Fibroblast of lung (primary cell): ENCODE results near the gene UNC13B. TPM values are rescaled to one million over a fixed set of nuclear protein-coding genes. Genes with fewer than 3 reads are reported as not detected.

Source experiments
- DNase-seq, 2 donors: peaks; one replicate each; pipeline versions ENCODE4 v3.0.0 to v3.0.0-alpha.2; 2010; ENCODE audit warnings: low read depth in 2 of 2
- H2AFZ ChIP-seq: 2 replicates; pipeline ENCODE4 v1.5.1; 2012; ENCODE audit warnings: low read length, control low read depth, inconsistent platforms
- H3K27ac ChIP-seq: 2 replicates; pipeline ENCODE4 v1.5.1; 2011; ENCODE audit warnings: low read length, control low read depth; ENCODE audit not compliant: insufficient read depth
- H3K27me3 ChIP-seq: 2 replicates; pipeline ENCODE4 v1.5.1; 2011; ENCODE audit warnings: mild to moderate bottlenecking, low read length; ENCODE audit not compliant: control insufficient read depth, insufficient read depth
- H3K36me3 ChIP-seq: 2 replicates; pipeline ENCODE4 v1.5.1; 2011; ENCODE audit warnings: low read length; ENCODE audit not compliant: control insufficient read depth, insufficient read depth
- H3K4me1 ChIP-seq: 2 replicates; pipeline ENCODE4 v1.5.1; 2011; ENCODE audit warnings: low read length; ENCODE audit not compliant: control insufficient read depth, insufficient read depth; ENCODE audit errors: extremely low read depth
- H3K4me2 ChIP-seq: 2 replicates; pipeline ENCODE4 v1.5.1; 2011; ENCODE audit warnings: low read length, control low read depth; ENCODE audit not compliant: insufficient read depth; ENCODE audit errors: extremely low read depth
- H3K4me3 ChIP-seq, 4 experiments: fragments of 200-600 bp in 1 of 4; sonication (generic) in 1 of 4; replicated peaks in 1 of 4; 2 replicates each; pipeline ENCODE4 v1.5.1; 2011 to 2016; ENCODE audit warnings: low read length in 4 of 4, low read depth in 3 of 4, mild to moderate bottlenecking in 3 of 4, control low read depth in 2 of 4, inconsistent platforms in 1 of 4, mixed read lengths in 1 of 4; ENCODE audit not compliant: insufficient read depth in 1 of 4; ENCODE audit errors: control extremely low read depth in 1 of 4
- H3K79me2 ChIP-seq: 2 replicates; pipeline ENCODE4 v1.5.1; 2012; ENCODE audit warnings: mild to moderate bottlenecking, low read length, inconsistent platforms; ENCODE audit not compliant: control insufficient read depth, insufficient read depth
- H3K9ac ChIP-seq: 2 replicates; pipeline ENCODE4 v1.5.1; 2011; ENCODE audit warnings: mild to moderate bottlenecking, low read length, control low read depth; ENCODE audit not compliant: insufficient read depth
- H3K9me3 ChIP-seq: 2 replicates; pipeline ENCODE4 v1.5.1; 2012; ENCODE audit warnings: low read depth, low read length; ENCODE audit not compliant: control insufficient read depth, insufficient read depth
- H4K20me1 ChIP-seq: 2 replicates; pipeline ENCODE4 v1.5.1; 2011; ENCODE audit warnings: low read length; ENCODE audit not compliant: control insufficient read depth, insufficient read depth; ENCODE audit errors: extremely low read depth
- CTCF ChIP-seq, 2 donors: IDR thresholded peaks in 1 of 2; conservative IDR thresholded peaks in 1 of 2; 1 replicate in 1 of 2; 2 replicates in 1 of 2; pipeline ENCODE4 v1.5.1; 2011 to 2012; ENCODE audit warnings: low read length in 2 of 2, control low read depth in 1 of 2, inconsistent platforms in 1 of 2, low read depth in 1 of 2, mild to moderate bottlenecking in 1 of 2
- EZH2 ChIP-seq: IDR thresholded peaks from 2 replicates; pipeline ENCODE4 v1.5.1; 2012; ENCODE audit warnings: low read length, control low read depth, mild to moderate bottlenecking; ENCODE audit errors: missing control alignments
- polyA minus RNA-seq: library from RNA; depleted of rRNA, polyadenylated mRNA; stranded (reverse); fragments of >200 nt; gene quantifications from 2 replicates; pipeline ENCODE4 v1.2.3, GENCODE V29; 2011; ENCODE audit warnings: low replicate concordance
- polyA plus RNA-seq, 2 donors: library from polyadenylated mRNA; depleted of rRNA in 1 of 2; stranded (reverse) in 1 of 2; unstranded in 1 of 2; fragments of >200 nt; gene quantifications; 2 replicates each; pipeline ENCODE4 v1.2.1, GENCODE V29; 2011 to 2012; ENCODE audit warnings: missing spikeins in 1 of 2
- total RNA-seq: library from RNA; depleted of rRNA; stranded (reverse); fragments of >200 nt; gene quantifications from 2 replicates; pipeline ENCODE4 v1.2.1, GENCODE V29; 2014

UNC13B gene
- total RNA-seq = 20.8 and 38.3 TPM in 2 replicates
- polyA plus RNA-seq = 9.7 and 21.6 TPM in 2 replicates
- polyA plus RNA-seq (2012) = 9.5 and 19.2 TPM in 2 replicates
- 30.2 and 61.2 TPM in 2 replicates for polyA minus RNA-seq

- no peaks in the 10 kb centered on the region for H3K9me3 ChIP-seq
- no peaks in the 10 kb centered on the region for H3K36me3 ChIP-seq
- no peaks in the 10 kb centered on the region for H4K20me1 ChIP-seq
- H3K4me1 ChIP-seq = no peaks in the 10 kb centered on the region
- TF ChIP-seq EZH2 (no peak), CTCF (conservative IDR thresholded peaks at IDR 0.05 in 1 of 2, IDR thresholded peaks at IDR 0.05 in 1 of 2; ENCODE audit: low read depth in 1 of 2, low read length in 2 of 2) (peak; percentile 11 to 22)
- DNase-seq = peak; percentile 89 to 90
- peak within 1 kb of the TSS; percentile 82 for H3K9ac ChIP-seq
- H3K4me3 ChIP-seq = peak within 1 kb of the TSS; percentile 70 to 98 (median 93)
- H2AFZ ChIP-seq = peak within 1 kb of the TSS; percentile 97
- H3K4me2 ChIP-seq = peak within 1 kb of the TSS; percentile 92
- no peaks in the 10 kb centered on the region for H3K79me2 ChIP-seq
- H3K27ac ChIP-seq = peak within 1 kb of the TSS; percentile 83
- no peaks in the 10 kb centered on the region for H3K27me3 ChIP-seq
Measured at GRCh38 chr9:35161713-35162604, at the start of gene UNC13B. TSS of gene UNC13B (plus strand) at chr9:35162009. CDS start at chr9:35162284, 275 bp downstream.

DNA sequence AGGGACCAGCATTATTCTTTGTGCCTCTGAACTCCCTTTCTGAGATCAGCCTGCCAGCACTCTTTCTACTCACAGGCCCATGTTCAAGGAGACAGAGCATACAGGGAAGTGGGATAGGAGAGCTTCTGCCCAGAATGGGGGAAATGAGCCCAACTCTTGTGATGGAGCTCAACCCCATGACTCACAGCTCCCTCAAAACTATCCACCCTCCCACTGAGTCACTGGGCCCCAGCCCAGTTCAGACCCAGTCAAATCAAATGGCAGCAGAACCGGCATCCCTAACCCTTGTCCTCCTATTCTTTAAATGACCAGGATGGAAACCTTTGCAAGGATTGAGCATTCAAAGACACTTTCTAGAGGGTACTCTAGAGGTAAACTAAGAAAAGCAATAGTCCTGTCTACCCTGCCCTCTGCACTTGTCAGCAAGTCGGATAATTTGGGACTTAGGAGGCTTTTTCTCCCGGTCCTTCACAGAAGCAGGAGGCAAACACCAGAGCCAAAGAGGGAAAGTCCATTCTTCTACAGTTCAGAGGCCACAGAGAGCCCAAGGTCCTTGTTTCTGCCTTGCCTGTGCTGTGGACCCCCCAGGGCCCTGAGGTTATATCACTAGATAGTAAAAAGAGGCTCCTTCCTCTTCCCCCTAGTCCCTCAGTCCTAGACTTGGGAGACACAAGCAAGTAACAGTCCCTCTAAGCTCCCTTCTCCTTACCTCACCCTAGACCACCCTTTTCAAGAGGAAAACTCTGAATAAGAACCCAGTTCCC lies 49.4 kb upstream of the UNC13B start:
- peak; percentile 75 for DNase-seq
- H3K4me1 ChIP-seq = peaks cover 26% of the 10 kb centered on the region

More for the DNA sequence above, 49.4 kb upstream of the UNC13B start:
- H3K9ac ChIP-seq = peak overlapping the region; percentile 58
- H3K36me3 ChIP-seq = no peaks in the 10 kb centered on the region
- peaks cover 36% of the 10 kb centered on the region for H3K79me2 ChIP-seq
- TF ChIP-seq EZH2 = no peak
- TF ChIP-seq CTCF (conservative IDR thresholded peaks at IDR 0.05 in 1 of 2, IDR thresholded peaks at IDR 0.05 in 1 of 2; ENCODE audit: low read depth in 1 of 2, low read length in 2 of 2) = no peak
- no peak overlapping the region for H2AFZ ChIP-seq
- H3K9me3 ChIP-seq = no peaks in the 10 kb centered on the region
- H4K20me1 ChIP-seq = no peaks in the 10 kb centered on the region
- no peaks in the 10 kb centered on the region for H3K27me3 ChIP-seq
- peak overlapping the region; percentile 93 for H3K27ac ChIP-seq
- peak overlapping the region; percentile 94 for H3K4me2 ChIP-seq
- peak overlapping the region; percentile 20 to 67 (median 50) for H3K4me3 ChIP-seq
